SH-SY5Y (cell line): ENCODE data around the gene IHH.

Source experiments
- GATA2 ChIP-seq: IDR thresholded peaks from 2 replicates; pipeline ENCODE4 v1.6.1; 2011; ENCODE audit warnings: mild to moderate bottlenecking, low read depth, low read length
- GATA3 ChIP-seq: IDR thresholded peaks from 2 replicates; pipeline ENCODE4 v1.6.1; 2011; ENCODE audit warnings: low read depth, mild to moderate bottlenecking, low read length, moderate library complexity

IHH gene

DNA sequence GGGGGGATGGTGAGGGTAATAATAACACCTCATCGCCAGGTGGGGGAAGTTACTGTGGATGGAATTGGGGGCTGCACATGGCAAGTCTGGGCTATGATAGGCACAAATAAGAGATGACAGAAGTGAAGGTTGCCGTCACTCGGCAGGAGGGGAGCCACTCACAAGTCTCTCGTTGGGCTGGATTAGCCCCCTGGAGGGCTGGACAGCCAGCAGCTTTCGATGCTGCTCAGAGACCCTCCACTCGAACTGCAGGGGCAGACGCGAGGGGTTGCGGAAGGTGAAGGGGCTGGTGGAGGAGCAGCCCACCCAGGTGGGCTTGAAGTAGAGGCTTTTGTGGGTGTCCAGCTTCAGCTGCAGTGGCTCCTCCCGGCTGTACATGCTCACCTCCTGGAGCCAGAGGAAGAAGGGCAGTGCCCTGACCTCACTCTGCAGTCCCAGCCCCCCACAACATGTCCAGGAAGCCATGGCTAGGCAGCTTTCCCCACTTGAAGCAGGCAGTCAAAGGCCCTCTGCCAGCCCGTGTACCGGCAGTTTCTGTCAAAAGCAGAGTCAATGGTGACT, 37.6 kb downstream of the IHH start:
- TF ChIP-seq GATA3: no peak
- no peak for TF ChIP-seq GATA2

DNA sequence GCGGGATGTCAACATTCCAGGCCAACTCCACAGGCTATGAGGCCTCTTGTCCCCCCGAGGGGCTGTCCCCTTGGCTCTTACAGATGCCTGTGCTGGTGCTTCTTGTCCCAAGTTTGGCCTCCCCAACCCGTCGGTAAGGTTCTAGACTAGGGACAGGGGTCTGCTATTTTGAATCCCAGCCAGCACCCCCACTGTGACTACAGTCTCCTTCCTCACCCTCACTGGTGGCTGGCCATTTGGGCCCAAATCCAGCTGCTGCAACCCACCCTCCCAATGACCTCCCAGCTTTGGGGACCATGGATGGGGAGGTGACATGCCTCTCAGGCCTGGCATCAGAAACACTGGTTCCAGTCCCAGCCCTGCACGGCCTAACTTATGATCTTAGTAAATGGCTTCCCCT, 38.1 kb downstream of the IHH start:
- TF ChIP-seq GATA2 (no peak), GATA3 (no peak)

DNA sequence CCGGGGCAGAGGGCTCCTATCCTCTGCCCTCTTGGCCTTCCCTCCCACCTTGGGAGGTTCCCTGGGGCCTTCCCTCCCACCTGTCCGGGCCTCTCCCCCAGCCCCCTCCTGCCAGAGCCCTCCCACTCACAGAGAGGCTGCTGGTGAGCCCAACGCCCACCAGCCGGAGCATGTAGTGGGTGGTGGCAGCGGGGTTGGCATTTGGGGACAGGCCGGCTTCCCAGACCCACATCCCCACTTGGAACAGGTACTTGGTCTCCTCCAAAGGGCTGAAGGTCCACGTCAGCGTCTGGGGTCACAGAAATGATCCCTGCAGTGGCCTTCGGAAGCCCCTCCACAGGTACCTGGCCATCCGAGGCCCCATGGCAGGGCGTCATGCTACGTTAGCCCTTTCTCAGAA, 38.7 kb downstream of the IHH start:
- TF ChIP-seq GATA3 (no peak), GATA2 (no peak)

- TF ChIP-seq GATA3 (no peak), GATA2 (no peak)
Measured at GRCh38 chr2:219021591-219021990, 39.1 kb downstream of the IHH start.

DNA sequence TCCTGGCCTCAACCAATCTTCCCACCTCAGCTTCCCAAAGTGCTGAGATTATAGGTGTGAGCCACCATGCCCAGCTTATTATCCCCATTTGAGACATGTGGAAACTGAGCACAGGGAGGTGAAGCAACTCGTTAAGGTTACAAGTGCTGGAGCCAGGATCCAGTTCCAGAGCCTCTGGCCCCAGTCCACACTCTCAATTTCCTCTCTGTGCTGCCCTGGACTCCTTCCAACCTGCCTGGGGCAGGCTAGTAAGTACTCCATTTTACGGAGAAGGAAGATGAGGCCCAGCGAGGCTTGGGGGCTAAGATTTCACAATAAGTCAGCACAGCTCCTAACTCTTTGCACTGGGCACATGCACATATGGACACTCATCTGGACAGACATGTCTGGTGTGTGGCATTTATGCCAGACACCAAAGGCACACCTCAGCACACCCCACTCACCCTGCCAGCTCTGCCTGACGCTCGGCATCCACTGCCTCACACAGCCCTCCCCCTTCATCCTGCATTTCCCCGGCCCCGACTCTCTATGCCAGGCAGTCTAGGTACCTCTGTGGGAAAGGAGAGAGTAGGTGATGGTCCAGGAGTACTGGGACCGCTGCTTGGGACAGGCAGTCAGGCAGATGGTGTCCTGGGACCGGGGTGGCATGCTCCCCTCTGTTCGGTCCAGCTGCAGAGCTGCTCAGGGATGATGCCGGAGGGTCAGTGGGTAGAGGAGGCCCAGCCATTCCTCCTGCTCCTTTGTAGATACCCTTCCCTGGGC, 39.9 kb downstream of the IHH start:
- no peak for TF ChIP-seq GATA3
- no peak for TF ChIP-seq GATA2

DNA sequence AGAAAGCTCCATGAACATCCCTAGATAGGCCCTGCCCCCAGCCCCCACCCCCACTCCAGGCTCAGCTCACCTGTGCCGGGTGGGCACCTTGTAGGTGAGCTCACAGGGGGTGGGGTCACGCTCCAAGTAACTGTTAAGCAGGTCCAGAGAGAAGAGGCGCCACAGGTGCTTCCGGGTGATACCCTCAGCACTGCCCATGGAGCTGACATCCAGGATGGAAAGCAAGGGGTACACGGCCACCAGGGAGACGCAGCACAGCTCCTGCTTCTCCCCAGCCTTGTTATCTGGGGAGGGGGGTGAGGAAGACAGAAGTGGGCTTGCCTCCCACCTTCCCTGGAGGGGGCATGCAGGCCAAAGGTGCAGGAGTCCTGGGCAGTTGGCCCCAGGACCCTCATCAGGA, 41.3 kb downstream of the IHH start:
- TF ChIP-seq GATA2: no peak
- TF ChIP-seq GATA3: no peak

DNA sequence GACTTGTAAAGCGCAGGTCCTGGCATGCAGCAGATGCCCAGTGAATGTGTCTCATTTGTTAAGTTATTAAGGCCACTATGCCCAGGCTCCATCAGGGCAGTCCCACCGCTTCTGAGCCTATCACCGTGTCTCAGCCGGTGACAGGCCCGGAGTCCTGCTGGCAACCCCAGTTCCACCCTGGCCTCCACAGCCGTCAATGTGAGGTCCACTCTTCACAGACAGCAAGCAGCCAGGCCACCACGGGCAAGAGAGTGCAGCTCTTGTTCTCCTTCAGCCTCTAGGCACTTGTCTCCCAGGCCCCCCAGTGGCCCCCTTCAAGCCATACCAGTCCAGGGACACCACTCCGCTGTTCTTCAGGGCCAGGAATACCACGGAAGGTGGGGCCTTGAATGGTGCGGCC, 42.0 kb downstream of the IHH start:
- TF ChIP-seq GATA3 (no peak), GATA2 (no peak)

DNA sequence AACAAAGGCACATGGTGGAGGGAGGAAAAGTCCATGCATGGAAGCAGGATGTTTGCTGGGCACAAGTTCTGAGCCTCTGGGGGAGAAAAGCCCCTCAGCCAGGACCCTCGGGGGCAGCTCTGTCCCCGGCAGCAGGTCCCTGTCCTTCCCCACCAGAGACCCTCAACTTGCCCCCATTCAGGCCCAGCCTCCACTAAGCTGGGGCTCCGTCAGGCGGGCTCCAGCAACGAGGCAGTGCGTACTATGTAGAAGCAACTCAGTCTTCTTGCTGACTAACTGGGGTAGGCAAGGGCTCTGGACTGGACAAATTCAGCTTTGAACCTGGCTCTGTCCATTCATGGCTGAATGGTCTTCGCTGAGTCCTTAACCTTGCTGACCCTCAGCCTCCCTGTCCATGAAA, 42.4 kb downstream of the IHH start:
- no peak for TF ChIP-seq GATA2
- no peak for TF ChIP-seq GATA3

DNA sequence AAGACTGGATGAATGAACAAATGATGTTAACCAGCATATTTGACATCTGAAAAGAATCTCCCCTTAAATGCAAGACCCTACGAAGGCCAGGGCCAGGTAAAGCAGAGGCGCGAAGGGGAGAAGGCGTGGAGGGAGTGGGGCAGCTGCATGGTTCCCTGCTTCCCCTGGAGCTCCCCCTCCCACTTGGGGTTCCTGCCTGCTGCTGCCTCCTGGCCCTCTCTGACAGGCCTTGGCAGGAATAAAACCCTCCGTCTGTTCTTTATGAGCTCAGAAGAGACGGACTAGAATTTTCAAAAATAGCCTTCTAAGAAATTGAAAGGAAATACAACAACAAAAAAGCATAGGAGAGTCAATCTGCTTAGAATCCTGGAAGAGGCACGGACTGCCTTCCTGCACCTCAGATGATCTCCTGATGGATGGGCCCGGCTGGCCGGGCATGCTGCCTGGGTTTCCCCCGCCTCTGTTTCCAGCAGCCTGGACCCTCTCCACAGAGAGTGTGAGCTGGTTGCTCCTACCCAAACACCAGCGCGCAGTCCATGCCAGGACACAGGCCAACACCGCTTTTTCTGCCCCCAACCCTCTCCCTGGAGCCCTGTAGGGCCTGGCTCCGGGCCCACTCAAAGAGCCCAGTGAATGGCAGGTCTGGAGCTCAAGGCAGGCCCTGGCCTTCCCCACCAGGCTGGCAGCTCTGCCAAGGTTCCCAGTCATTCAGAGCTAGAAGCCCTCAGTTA, 43.4 kb downstream of the IHH start:
- TF ChIP-seq GATA3 (no peak), GATA2 (no peak)

GRCh38 chr2:219016721-219017120, 44.0 kb downstream of the IHH start:
- no peak for TF ChIP-seq GATA2
- no peak for TF ChIP-seq GATA3

DNA sequence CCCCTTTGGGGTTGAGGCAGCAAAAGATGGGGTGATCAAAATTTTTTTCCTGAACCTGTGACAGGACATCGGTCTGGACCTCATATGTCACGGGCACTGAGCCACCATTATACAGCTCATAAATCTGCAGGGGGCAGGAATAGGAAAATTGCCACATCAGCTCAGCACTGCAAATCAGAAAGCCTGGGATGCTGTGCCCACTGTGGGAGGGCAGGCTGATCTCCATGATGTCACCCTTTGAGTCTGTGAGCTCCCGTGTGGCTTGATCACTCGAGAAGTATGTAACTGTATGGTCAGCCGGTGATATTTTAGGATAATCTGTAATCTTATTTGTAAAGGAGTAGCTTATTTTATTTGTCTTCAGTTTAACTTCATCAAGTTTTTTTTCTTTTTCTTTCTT, 49.8 kb downstream of the IHH start:
- TF ChIP-seq GATA2 (no peak), GATA3 (no peak)

GRCh38 chr2:219010162-219010756, 50.5 kb downstream of the IHH start:
- TF ChIP-seq GATA2: no peak
- no peak for TF ChIP-seq GATA3

DNA sequence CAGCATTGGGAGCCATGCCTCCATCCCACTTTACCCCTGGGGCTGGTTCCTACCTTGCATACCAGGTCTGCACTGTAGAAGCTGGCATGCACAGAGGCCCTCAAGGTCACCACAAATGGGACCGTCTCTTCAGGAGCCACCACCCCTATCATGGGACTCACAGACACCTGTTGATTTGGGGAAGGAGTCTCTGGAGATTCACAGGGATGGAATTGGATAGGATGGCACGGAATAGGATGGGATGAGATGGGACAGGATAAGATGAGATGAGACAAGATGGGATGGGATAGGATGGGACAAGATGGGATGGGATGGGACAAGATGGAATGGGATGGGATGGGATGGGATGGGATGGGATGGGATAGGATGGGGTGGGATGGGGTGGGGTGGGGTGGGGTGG, 51.4 kb downstream of the IHH start:
- no peak for TF ChIP-seq GATA2
- TF ChIP-seq GATA3: no peak
